HG02970 (cell line): ENCODE results near the gene HCLS1.
"Not testable (repeated sequence)": the region's sequence is repeated elsewhere in the genome, so short reads cannot be mapped to it uniquely, and the experiment has no call there.

Source experiments
- ATAC-seq: cut with Tn5 transposase; IDR thresholded peaks from one replicate; pipeline ENCODE4 v1.9.1; 2021; ENCODE audit warnings: mild to moderate bottlenecking, moderate library complexity, moderate number of reproducible peaks; ENCODE audit not compliant: unreplicated experiment, low FRiP score

Gene HCLS1

DNA sequence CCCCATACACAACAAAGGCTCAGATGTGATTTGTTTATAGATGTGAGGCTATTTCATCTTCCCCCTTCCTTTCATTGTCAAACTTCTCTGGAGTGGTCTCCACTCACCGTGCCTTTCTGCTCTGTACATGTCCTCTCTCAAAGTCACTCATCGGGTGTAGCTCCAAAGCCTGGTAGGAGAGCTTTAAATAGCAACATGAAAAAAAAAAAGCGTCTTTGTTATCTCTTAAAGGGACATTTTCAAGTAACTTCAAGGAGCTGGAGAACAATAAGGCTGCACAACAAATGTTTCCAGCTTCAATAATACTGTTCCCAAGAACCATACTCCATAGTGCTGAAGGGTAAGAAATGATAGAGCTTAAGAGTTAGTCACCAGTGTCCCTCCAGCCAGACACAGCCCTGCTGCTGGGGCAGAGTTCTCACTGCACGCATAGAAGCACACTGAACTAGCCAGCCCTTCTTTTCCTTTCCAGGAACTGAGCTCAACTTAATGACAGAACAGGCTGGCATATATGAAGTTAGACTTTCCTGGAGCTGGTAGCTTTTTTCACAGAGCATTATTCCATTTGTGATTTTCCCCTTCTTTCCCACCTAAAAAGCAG is 59.4 kb downstream of the HCLS1 start:
- ATAC-seq = no peak

DNA sequence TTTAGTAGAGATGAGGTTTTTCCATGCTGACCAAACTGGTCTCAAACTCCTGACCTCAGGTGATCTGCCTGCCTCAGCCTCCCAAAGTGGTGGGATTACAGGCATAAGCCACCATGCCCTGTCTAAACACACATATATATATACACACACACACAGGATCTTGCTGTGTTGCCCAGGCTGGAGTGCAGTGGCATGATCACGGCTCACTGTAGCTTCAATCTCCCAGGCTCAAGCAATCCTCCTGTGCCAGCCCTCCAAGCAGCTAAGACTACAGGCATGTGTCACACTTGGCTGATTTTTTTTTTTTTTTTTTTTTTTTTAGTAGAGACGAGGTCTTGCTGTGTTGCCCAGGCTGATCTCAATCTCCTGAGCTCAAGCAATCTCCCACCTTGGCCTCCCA is 60.8 kb downstream of the HCLS1 start:
- ATAC-seq = not testable (repeated sequence)

DNA sequence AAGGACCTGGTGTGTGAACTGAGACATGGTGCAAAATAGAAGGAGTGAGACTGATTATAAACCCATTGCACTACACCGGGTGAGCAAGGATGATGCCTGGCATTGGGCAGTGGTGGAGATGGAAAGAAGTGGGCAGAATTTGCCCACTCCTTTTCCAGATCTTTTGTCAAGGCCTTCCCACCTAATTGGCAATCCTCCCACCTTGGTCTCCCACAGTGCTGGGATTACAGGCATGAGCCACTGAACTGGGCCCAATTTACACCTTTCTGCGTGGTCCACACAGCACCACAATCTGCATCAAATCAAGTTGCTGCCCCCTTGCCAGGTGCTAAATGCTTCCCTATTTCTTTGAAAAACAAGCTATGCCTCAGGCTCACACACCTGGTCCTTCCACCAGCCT is 62.1 kb downstream of the HCLS1 start:
- no peak for ATAC-seq

DNA sequence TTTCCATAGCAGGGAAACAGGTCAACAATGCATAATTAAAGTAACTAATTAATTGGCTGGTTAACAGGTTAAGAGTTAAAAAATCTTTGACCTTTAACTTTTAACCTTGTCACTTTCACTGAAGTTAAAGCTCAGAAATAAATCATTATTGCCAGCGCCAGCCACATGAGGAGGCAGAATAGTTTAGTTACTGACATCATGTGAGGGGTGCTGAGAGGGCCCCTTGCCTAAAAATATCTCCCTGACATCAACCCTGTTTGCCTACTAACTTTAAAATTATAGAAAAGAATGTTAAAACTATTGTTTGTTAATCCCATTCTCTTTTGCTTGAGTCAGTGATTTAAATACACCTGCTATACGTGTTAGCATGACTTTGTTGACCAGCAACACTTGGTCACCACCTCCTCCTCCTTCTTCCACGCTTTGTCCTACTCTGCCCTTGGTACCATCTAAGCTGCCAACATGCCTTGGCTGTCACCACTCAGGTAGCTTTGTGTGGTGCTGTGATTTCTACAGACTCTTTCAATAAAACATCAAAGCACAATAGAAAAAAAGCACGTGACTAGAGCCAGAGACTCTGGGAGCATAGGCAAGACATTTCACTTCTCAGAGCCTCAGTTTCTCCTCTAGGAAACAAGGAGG is 64.8 kb downstream of the HCLS1 start:
- ATAC-seq = no peak

DNA sequence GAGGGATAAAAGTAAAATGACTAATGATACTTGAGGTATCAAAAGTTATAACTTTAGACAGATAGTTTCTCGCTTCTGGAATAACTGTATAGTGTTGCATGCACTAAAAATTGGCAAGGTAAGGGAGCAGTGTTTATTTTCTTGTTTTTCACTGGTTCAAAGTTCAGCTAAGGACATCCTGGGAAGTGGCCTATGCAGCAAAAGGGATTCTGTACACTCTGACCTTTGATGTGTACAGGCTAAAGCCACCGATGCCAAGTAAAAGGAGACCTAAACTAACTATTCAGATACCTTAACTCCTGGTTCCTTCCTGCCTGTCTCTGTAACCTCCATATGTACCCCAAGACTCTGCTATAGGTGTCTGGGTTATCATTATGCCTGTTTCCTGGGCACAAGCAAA is 65.9 kb downstream of the HCLS1 start:
- ATAC-seq = no peak

DNA sequence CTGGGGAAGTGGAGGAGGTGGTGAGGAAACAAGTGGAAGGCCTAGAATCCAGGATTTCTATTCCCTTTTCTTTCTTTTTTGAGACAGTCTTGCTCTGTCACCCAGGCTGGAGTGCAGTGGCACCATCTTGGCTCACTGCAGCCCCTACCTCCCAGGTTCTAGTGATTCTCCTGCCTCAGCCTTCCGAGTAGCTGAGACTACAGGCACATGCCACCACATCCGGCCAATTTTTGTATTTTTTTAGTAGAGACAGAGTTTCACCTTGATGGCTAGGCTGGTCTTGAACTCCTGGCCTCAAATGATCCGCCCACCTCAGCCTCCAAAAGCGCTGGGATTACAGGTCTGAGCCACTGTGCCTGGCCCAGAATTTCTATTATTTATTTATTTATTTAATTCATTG is 66.9 kb downstream of the HCLS1 start:
- not testable (repeated sequence) for ATAC-seq

DNA sequence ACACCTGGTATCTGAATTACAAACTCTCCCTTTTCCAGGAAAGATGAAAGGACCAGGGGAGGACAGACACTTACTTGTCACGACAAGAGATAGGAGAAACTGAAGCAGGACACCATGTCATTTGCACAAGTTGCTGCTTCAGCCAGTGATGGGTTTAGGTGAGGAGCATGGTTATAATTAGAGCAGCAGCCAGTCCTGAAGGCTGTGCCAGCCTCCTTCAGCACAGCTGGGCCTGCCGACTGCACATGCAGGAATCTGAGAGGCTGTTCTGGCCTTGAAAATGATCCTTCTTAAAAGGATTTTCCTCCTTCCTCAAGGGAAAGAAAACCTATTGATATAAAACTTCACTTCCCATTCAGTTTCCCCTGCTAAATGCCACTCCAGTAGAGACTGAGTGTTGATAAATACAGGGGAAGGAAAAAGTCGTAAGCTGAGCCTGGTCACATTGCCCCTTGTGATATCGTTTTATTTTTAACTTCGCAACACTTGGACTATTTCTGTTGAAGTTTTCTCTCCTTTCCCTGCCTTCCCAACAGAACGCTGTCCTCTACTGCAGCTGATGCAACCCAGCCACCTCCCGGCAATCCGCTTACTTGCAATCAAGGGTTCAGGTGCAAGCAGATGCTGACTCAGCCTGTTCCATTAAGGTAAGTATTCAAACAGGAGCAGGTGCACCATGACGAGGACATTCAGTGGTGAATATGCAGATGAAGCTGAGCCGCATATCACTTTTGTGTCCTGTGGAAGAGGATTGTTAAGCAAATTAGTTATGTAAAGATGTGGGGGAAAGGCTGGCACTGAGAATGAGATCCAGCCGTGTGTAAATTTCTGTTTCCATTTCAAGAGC is 67.6 kb downstream of the HCLS1 start, which contains the start of gene FBXO40:
TSS of gene FBXO40 (plus strand) at position 524 of the 847 bp plus-strand sequence. CDS start 27,197 bp downstream, outside the sequence.
- ATAC-seq = no peak

DNA sequence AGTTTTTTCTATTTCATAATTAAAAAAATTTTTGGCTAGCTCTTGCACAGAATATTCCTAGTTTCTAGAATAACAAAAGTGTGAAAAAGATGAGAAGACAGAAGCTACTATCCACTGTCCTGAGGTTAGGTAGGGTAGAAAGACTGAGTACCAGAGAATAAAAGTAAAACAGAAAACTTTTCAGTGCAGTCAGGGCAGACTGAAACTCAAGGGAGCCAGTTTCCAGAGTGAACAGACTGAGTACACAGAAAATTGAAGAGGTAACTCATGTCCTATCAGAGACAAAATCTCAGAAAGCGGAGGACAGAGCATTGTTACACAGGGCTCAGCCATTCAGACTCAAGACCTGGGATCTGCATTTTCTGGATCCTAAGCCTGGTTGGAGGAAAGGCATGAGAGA is 76.3 kb downstream of the HCLS1 start:
- no peak for ATAC-seq

DNA sequence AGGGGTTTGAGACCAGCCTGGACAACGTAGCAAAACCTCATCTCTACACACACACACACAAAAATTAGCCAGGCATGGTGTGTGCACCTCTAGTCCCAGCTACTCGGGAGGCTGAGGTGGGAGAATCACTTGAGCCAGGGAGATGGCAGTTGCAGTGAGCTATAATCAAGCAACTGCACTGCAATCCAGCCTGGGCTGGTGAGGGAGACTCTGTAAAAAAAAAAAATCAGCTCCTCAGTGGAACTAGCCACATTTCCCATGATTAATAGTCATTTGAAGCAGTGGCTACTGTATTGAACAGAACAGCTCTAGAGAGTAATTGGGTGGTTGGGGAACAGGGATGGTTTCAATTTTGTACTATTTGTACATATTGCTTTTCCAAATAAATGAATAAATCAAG is 79.0 kb downstream of the HCLS1 start:
- no peak for ATAC-seq
